Measurements from ENCODE around the gene REXO4. TPM values are rescaled to one million over a fixed set of nuclear protein-coding genes. Genes with fewer than 3 reads are reported as not detected.
A peak's percentile ranks its signal among the peaks of the same experiment; 100 is the strongest.

Gene REXO4
- total RNA-seq, 1 donor from 2014 or later = 14.6 TPM

DNA sequence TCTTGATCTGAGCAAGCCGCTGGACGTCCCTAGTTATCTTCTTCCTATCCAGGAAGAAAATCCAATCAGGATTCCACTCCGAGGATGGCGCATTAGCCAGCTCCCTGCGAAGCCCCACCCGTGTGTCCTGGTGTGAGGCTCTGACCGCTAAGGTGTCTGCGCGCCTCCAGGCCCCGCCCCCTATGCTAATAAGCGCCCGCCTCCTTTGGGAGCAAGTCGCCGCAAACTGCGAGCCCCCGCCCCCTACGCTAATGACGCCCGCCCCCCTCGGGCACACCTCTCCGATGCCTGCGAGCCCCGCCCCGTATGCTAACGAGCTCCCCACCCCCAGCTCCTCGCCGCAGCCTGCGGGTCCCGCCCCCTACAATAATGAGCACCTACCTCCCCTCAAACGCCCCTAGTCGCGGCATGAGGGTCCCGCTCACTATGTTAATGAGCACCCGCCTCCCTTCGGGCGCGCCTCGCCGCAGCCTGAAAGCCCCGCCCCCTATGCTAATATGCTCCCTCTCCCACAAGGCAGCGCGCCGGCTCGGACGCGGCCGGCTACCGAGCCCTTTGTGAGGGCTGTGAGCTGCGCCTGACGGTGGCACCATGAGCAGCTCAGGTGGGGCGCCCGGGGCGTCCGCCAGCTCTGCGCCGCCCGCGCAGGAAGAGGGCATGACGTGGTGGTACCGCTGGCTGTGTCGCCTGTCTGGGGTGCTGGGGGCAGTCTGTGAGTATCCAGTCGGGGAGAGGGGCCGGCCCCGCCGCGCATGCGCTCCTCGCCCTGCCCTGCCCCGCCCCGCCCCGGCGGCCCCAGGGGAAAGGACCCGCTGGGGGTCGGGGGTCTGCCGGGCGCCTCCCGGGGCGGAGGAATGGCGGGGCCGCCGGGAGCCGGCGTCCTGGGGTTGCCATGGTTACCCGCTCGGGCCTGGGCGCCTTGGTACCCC lies 41.9 kb upstream of the REXO4 start, which contains the start of gene CACFD1:
Gene CACFD1, plus strand, starts transcription at position 503 of the 929 bp plus-strand sequence. Its CDS starts 89 bp downstream, at position 592.
- Histone ChIP-seq H3K4me1 (ENCODE audit: control insufficient read depth in 3 of 3, insufficient read depth in 3 of 3, low read length in 3 of 3) (peaks cover 30 to 34% (median 32%) of the 10 kb centered on the region in 3 donors), H3K4me3 (ENCODE audit: low read length in 3 of 3) (peak within 1 kb of the TSS; percentile 69 to 92 (median 90)), H3K9ac (ENCODE audit: low read depth in 1 of 3, low read length in 3 of 3) (peak within 1 kb of the TSS; percentile 87 to 94 (median 89)), H3K27ac (ENCODE audit: low read depth, low read length) (peak within 1 kb of the TSS; percentile 90), H3K9me3 (ENCODE audit: control insufficient read depth in 3 of 3, low read length in 3 of 3) (no peaks in the 10 kb centered on the region), H3K36me3 (ENCODE audit: control insufficient read depth in 3 of 3, insufficient read depth in 3 of 3, low read length in 3 of 3) (peaks cover 4 to 5% (median 5%) of the 10 kb centered on the region in 3 donors), H3K27me3 (ENCODE audit: control insufficient read depth in 3 of 3, insufficient read depth in 3 of 3, low read length in 3 of 3) (no peaks in the 10 kb centered on the region)

DNA sequence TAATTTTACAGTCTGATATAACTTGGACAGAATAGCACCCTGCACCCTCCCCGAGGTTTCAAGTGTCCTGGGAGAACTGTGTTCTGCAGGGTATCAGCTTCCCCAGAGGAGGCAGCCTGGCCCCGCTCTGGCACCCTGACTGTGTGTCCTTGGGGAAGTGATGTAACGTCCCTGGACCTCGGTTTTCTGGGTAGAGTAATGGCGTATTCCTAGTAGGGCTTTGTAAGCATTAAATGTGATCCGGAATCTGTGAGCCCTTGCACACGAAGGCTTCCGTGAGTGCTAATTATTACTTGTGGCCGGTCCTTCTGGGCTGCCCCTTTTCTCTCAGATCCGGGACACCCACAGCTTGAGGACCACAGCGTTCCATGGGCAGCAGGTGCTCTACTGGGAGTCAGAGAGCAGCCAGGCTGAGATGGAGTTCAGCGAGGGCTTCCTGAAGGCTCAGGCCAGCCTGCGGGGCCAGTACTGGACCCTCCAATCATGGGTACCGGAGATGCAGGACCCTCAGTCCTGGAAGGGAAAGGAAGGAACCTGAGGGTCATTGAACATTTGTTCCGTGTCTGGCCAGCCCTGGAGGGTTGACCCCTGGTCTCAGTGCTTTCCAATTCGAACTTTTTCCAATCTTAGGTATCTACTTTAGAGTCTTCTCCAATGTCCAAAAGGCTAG lies 41.0 kb upstream of the REXO4 start:
- no peaks in the 10 kb centered on the region for H3K27me3 ChIP-seq (ENCODE audit: control insufficient read depth in 3 of 3, insufficient read depth in 3 of 3, low read length in 3 of 3)
- H3K9ac ChIP-seq (ENCODE audit: low read depth in 1 of 3, low read length in 3 of 3) = peak overlapping the region in 1 of 3 donors; percentile 64

DNA sequence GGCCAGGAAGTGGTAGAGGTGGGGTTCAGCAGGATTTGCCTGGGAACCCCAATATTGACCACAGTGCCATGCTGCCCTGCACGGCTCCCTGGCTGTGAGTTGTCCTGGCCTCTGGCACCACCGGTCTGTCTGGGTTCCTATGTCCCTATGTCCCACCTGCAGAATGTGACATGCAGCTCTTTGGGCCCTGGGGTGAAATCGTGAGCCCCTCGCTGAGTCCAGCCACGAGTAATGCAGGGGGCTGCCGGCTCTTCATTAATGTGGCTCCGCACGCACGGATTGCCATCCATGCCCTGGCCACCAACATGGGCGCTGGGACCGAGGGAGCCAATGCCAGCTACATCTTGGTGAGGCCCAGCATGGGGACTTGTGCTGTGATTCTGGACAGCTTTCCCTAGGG lies 39.9 kb upstream of the REXO4 start:
- no peaks in the 10 kb centered on the region for H3K9me3 ChIP-seq (ENCODE audit: control insufficient read depth in 3 of 3, low read length in 3 of 3)
- no peak overlapping the region for H3K9ac ChIP-seq (ENCODE audit: low read depth in 1 of 3, low read length in 3 of 3)
- no peak overlapping the region for H3K27ac ChIP-seq (ENCODE audit: low read depth, low read length)
- no peaks in the 10 kb centered on the region for H3K27me3 ChIP-seq (ENCODE audit: control insufficient read depth in 3 of 3, insufficient read depth in 3 of 3, low read length in 3 of 3)
- H3K36me3 ChIP-seq (ENCODE audit: control insufficient read depth in 3 of 3, insufficient read depth in 3 of 3, low read length in 3 of 3) = peaks cover 3 to 9% (median 3%) of the 10 kb centered on the region in 3 donors
- H3K4me3 ChIP-seq (ENCODE audit: low read length in 3 of 3) = no peak overlapping the region
- H3K4me1 ChIP-seq (ENCODE audit: control insufficient read depth in 3 of 3, insufficient read depth in 3 of 3, low read length in 3 of 3) = peaks cover 29 to 33% (median 32%) of the 10 kb centered on the region in 3 donors

More for the DNA sequence above, 41.0 kb upstream of the REXO4 start:
- Histone ChIP-seq H3K9me3 (ENCODE audit: control insufficient read depth in 3 of 3, low read length in 3 of 3) (no peaks in the 10 kb centered on the region), H3K36me3 (ENCODE audit: control insufficient read depth in 3 of 3, insufficient read depth in 3 of 3, low read length in 3 of 3) (peaks cover 3 to 9% (median 5%) of the 10 kb centered on the region in 3 donors), H3K27ac (ENCODE audit: low read depth, low read length) (peak overlapping the region; percentile 90), H3K4me1 (ENCODE audit: control insufficient read depth in 3 of 3, insufficient read depth in 3 of 3, low read length in 3 of 3) (peaks cover 30 to 34% (median 32%) of the 10 kb centered on the region in 3 donors), H3K4me3 (ENCODE audit: low read length in 3 of 3) (peak overlapping the region in 2 of 3 donors; percentile 69 to 92)

DNA sequence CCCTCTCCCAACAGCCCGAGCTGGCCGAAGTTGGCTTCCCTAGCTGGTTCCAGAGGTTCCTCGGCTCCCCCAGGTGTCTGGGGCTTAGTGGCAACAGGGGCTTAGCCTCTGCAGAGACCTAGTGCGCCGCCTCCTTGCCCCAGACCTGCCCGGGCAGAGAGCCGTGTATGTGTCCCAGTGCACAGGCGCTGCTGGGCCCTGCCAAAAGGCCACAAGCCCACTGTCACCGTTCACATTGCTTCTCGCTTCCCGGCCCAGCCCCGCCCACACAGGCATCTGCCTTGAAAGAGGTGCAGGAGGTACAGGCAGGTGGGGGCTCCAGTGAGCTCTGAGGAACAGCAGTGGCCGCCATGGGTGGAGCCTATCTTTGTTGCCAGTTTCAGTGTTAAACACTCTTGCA lies 39.4 kb upstream of the REXO4 start:
- Histone ChIP-seq H3K9me3 (ENCODE audit: control insufficient read depth in 3 of 3, low read length in 3 of 3) (no peaks in the 10 kb centered on the region), H3K9ac (ENCODE audit: low read depth in 1 of 3, low read length in 3 of 3) (no peak overlapping the region), H3K4me3 (ENCODE audit: low read length in 3 of 3) (no peak overlapping the region), H3K27me3 (ENCODE audit: control insufficient read depth in 3 of 3, insufficient read depth in 3 of 3, low read length in 3 of 3) (no peaks in the 10 kb centered on the region), H3K36me3 (ENCODE audit: control insufficient read depth in 3 of 3, insufficient read depth in 3 of 3, low read length in 3 of 3) (peaks cover 3 to 9% (median 3%) of the 10 kb centered on the region in 3 donors), H3K27ac (ENCODE audit: low read depth, low read length) (no peak overlapping the region), H3K4me1 (ENCODE audit: control insufficient read depth in 3 of 3, insufficient read depth in 3 of 3, low read length in 3 of 3) (peaks cover 25 to 29% (median 27%) of the 10 kb centered on the region in 3 donors)

DNA sequence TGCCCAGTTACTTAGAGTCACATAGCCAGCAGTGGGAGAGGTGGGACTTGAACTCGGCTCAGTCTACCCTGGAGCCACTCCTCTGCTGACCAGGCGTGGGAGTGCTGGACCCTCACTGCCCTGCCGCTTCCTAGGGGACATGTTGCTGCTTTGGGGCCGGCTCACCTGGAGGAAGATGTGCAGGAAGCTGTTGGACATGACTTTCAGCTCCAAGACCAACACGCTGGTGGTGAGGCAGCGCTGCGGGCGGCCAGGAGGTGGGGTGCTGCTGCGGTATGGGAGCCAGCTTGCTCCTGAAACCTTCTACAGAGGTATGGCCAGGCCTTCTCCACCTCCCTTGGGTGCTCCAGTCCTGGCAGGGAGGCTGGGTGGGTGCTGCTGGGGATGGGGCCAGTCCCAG lies 38.6 kb upstream of the REXO4 start:
- Histone ChIP-seq H3K4me3 (ENCODE audit: low read length in 3 of 3) (no peak overlapping the region), H3K4me1 (ENCODE audit: control insufficient read depth in 3 of 3, insufficient read depth in 3 of 3, low read length in 3 of 3) (peaks cover 18 to 20% (median 20%) of the 10 kb centered on the region in 3 donors), H3K9me3 (ENCODE audit: control insufficient read depth in 3 of 3, low read length in 3 of 3) (no peaks in the 10 kb centered on the region), H3K36me3 (ENCODE audit: control insufficient read depth in 3 of 3, insufficient read depth in 3 of 3, low read length in 3 of 3) (peaks cover 3 to 9% (median 3%) of the 10 kb centered on the region in 3 donors), H3K9ac (ENCODE audit: low read depth in 1 of 3, low read length in 3 of 3) (no peak overlapping the region), H3K27ac (ENCODE audit: low read depth, low read length) (no peak overlapping the region), H3K27me3 (ENCODE audit: control insufficient read depth in 3 of 3, insufficient read depth in 3 of 3, low read length in 3 of 3) (no peaks in the 10 kb centered on the region)

DNA sequence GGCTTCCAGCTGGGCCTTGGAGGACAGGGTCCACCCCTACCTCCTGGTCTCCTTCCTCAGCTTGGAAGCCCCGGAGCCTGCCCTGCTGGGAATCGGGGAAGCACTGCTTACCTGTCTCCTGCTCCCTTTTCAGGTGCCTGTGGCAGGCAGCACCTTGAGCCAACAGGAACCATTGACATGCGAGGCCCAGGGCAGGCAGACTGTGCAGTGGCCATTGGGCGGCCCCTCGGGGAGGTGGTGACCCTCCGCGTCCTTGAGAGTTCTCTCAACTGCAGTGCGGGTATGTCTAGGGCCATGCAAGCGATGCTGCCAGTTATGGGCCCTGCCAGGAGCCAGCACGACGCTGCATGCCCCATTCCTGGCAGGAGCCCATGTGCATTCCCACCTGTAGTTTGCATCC lies 38.1 kb upstream of the REXO4 start:
- Histone ChIP-seq H3K27ac (ENCODE audit: low read depth, low read length) (no peak overlapping the region), H3K4me3 (ENCODE audit: low read length in 3 of 3) (no peak overlapping the region), H3K9me3 (ENCODE audit: control insufficient read depth in 3 of 3, low read length in 3 of 3) (no peaks in the 10 kb centered on the region)

DNA sequence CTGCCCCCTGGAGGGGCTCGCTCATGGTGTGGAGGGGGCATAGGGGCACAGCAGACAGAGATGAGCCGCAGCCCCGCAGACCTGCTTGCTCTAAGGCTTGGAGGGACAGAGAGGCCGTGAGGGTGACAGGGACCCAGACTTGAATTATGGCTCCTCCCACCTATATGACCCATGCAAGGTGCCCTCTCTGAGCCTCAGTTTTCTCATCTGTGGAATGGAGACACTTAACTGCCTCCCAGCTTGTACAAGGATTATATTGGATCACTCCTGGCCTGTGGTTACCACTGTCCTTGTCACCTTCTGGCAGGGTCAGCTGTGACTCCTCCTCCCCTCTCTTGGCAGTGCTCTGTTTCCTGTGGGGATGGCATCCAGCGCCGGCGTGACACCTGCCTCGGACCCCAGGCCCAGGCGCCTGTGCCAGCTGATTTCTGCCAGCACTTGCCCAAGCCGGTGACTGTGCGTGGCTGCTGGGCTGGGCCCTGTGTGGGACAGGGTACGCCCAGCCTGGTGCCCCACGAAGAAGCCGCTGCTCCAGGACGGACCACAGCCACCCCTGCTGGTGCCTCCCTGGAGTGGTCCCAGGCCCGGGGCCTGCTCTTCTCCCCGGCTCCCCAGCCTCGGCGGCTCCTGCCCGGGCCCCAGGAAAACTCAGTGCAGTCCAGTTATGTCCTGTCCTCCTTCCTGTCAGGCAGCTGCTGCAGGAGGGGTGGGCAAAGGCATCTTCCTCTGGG lies 37.3 kb upstream of the REXO4 start:
- H3K4me3 ChIP-seq (ENCODE audit: low read length in 3 of 3) = no peak overlapping the region
- H3K4me1 ChIP-seq (ENCODE audit: control insufficient read depth in 3 of 3, insufficient read depth in 3 of 3, low read length in 3 of 3) = peaks cover 8 to 10% (median 10%) of the 10 kb centered on the region in 3 donors
- no peak overlapping the region for H3K9ac ChIP-seq (ENCODE audit: low read depth in 1 of 3, low read length in 3 of 3)
- no peaks in the 10 kb centered on the region for H3K9me3 ChIP-seq (ENCODE audit: control insufficient read depth in 3 of 3, low read length in 3 of 3)
- H3K27ac ChIP-seq (ENCODE audit: low read depth, low read length) = no peak overlapping the region
- no peaks in the 10 kb centered on the region for H3K27me3 ChIP-seq (ENCODE audit: control insufficient read depth in 3 of 3, insufficient read depth in 3 of 3, low read length in 3 of 3)
- H3K36me3 ChIP-seq (ENCODE audit: control insufficient read depth in 3 of 3, insufficient read depth in 3 of 3, low read length in 3 of 3) = peaks cover 3 to 9% (median 3%) of the 10 kb centered on the region in 3 donors

More for the DNA sequence above, 38.1 kb upstream of the REXO4 start:
- Histone ChIP-seq H3K36me3 (ENCODE audit: control insufficient read depth in 3 of 3, insufficient read depth in 3 of 3, low read length in 3 of 3) (peaks cover 3 to 9% (median 3%) of the 10 kb centered on the region in 3 donors), H3K27me3 (ENCODE audit: control insufficient read depth in 3 of 3, insufficient read depth in 3 of 3, low read length in 3 of 3) (no peaks in the 10 kb centered on the region), H3K4me1 (ENCODE audit: control insufficient read depth in 3 of 3, insufficient read depth in 3 of 3, low read length in 3 of 3) (peaks cover 14 to 16% (median 16%) of the 10 kb centered on the region in 3 donors), H3K9ac (ENCODE audit: low read depth in 1 of 3, low read length in 3 of 3) (no peak overlapping the region)

DNA sequence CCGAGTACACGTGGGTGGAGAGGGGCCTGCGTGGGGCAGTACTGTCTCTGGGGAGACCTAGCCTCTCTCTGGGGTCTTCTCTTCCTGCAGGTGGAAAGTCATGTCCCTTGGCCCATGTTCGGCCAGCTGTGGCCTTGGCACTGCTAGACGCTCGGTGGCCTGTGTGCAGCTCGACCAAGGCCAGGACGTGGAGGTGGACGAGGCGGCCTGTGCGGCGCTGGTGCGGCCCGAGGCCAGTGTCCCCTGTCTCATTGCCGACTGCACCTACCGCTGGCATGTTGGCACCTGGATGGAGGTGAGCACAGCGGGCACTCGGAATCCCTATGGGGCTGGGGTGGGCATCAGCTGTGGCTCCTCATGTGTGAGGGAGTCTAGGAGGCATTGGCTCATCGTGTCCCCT lies 36.5 kb upstream of the REXO4 start:
- no peak overlapping the region for H3K4me3 ChIP-seq (ENCODE audit: low read length in 3 of 3)
- no peaks in the 10 kb centered on the region for H3K27me3 ChIP-seq (ENCODE audit: control insufficient read depth in 3 of 3, insufficient read depth in 3 of 3, low read length in 3 of 3)
- peaks cover 3 to 9% (median 3%) of the 10 kb centered on the region in 3 donors for H3K36me3 ChIP-seq (ENCODE audit: control insufficient read depth in 3 of 3, insufficient read depth in 3 of 3, low read length in 3 of 3)
- no peaks in the 10 kb centered on the region for H3K9me3 ChIP-seq (ENCODE audit: control insufficient read depth in 3 of 3, low read length in 3 of 3)
- H3K27ac ChIP-seq (ENCODE audit: low read depth, low read length) = no peak overlapping the region
- peaks cover 7 to 10% (median 9%) of the 10 kb centered on the region in 3 donors for H3K4me1 ChIP-seq (ENCODE audit: control insufficient read depth in 3 of 3, insufficient read depth in 3 of 3, low read length in 3 of 3)
- H3K9ac ChIP-seq (ENCODE audit: low read depth in 1 of 3, low read length in 3 of 3) = no peak overlapping the region

DNA sequence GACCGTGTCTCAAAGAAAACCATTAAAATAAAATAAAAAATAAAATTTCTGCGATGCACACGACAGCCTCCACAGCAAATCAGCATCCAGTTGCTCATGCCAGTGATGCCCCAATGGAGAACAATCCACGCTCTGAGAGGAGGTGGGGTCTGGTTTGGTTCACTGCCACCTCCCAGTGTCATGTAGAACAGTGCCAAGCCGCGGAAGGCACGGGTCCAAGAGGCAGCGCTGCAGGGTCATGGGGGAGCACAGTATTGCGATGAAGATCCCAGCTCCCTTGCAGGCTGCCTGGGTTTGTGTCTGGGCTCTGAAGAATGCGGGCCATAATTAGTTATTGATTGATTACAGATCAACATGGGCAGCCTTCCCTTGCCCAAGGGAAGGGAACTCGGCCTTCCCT lies 35.8 kb upstream of the REXO4 start:
- Histone ChIP-seq H3K27me3 (ENCODE audit: control insufficient read depth in 3 of 3, insufficient read depth in 3 of 3, low read length in 3 of 3) (no peaks in the 10 kb centered on the region), H3K4me3 (ENCODE audit: low read length in 3 of 3) (no peak overlapping the region), H3K9ac (ENCODE audit: low read depth in 1 of 3, low read length in 3 of 3) (no peak overlapping the region), H3K36me3 (ENCODE audit: control insufficient read depth in 3 of 3, insufficient read depth in 3 of 3, low read length in 3 of 3) (peaks cover 3 to 9% (median 3%) of the 10 kb centered on the region in 3 donors), H3K4me1 (ENCODE audit: control insufficient read depth in 3 of 3, insufficient read depth in 3 of 3, low read length in 3 of 3) (peaks cover under 1 to 3% (median 2%) of the 10 kb centered on the region in 3 donors), H3K9me3 (ENCODE audit: control insufficient read depth in 3 of 3, low read length in 3 of 3) (no peaks in the 10 kb centered on the region), H3K27ac (ENCODE audit: low read depth, low read length) (no peak overlapping the region)

Measured in skeletal muscle tissue (tissue), 4 donors.